Chondrocyte (in vitro differentiated cells): ENCODE measurements around the gene DIPK1B. TPM values are rescaled to one million over a fixed set of nuclear protein-coding genes. Genes with fewer than 3 reads are reported as not detected.

Experiments
- DNase-seq: peaks from one replicate; pipeline ENCODE4 v3.0.0; 2021; ENCODE audit warnings: mixed read lengths, low spot score
- H3K27ac Mint-ChIP-seq: one replicate; pipeline ENCODE4 v1.8.0; 2021; ENCODE audit warnings: mild to moderate bottlenecking, moderate library complexity, mixed read lengths; ENCODE audit not compliant: unreplicated experiment
- H3K27me3 Mint-ChIP-seq: 2 replicates; pipeline ENCODE4 v1.8.0; 2021; ENCODE audit warnings: low read depth, mixed read lengths
- H3K36me3 Mint-ChIP-seq: 2 replicates; pipeline ENCODE4 v1.8.0; 2021; ENCODE audit warnings: low read depth, mixed read lengths
- H3K4me1 Mint-ChIP-seq: 2 replicates; pipeline ENCODE4 v1.8.0; 2021; ENCODE audit warnings: low read depth, mild to moderate bottlenecking, mixed read lengths
- H3K4me3 Mint-ChIP-seq: one replicate; pipeline ENCODE4 v1.8.0; 2021; ENCODE audit warnings: mild to moderate bottlenecking, moderate library complexity, mixed read lengths; ENCODE audit not compliant: unreplicated experiment
- H3K9me3 Mint-ChIP-seq: 2 replicates; pipeline ENCODE4 v1.8.0; 2021; ENCODE audit warnings: low read depth, mixed read lengths
- total RNA-seq: library from RNA; stranded (reverse); gene quantifications from 3 replicates; pipeline ENCODE4 v1.2.1, GENCODE V29; 2021
- TF ChIP-seq, protein P1 (sequence below): fragments of 200-600 bp; sonication (generic); IDR thresholded peaks from 2 replicates; pipeline ENCODE4 v1.5.0; 2021; ENCODE audit warnings: antibody characterized with exemption, mild to moderate bottlenecking, moderate library complexity

The DIPK1B gene
- total RNA-seq, 1 donor from 2014 or later: 9.2 TPM

DNA sequence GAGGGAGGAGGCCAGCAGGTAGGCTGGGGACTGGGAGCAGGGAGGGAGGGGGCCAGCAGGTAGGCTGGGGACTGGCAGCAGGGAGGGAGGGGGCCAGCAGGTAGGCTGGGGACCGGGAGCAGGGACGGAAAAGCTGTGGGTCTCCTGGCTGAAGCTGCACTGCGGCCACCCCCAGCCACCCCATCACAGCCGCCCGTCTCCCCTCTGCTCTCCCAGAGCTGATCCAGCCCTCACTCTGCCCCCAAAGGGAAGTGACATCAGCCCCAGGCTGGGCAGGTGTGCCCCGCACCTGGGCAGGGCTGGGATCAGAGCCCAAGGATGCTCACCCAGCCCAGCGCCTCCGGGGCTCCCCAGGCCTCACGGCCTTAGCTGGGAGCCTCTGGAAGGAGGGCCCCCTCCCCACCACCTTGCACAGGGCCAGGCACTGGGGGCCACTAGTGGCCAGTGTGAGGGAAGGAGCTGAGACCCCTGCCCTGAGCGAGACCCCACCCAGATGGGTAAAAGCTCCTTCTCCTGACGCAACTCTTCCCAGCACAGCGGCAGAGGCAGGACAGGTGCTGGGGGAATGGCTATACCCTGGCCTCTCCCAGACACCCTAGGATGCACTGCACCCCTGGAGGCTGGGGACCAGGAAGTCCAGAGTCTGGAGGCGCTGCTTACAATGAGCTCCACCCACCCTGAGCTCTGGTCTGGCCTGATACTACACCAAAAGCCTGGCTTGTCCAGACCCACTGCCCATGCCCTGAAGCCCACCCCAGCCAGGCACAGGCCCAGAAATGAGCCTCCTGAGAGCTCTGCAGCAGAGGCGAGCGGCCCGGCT is 36.7 kb upstream of the DIPK1B start:
- no peak overlapping the region for H3K4me3 Mint-ChIP-seq
- DNase-seq: no peak
- H3K27ac Mint-ChIP-seq: no peak overlapping the region
- H3K27me3 Mint-ChIP-seq: no peaks in the 10 kb centered on the region
- no peaks in the 10 kb centered on the region for H3K9me3 Mint-ChIP-seq
- no peaks in the 10 kb centered on the region for H3K4me1 Mint-ChIP-seq
- TF ChIP-seq, protein P1, sequence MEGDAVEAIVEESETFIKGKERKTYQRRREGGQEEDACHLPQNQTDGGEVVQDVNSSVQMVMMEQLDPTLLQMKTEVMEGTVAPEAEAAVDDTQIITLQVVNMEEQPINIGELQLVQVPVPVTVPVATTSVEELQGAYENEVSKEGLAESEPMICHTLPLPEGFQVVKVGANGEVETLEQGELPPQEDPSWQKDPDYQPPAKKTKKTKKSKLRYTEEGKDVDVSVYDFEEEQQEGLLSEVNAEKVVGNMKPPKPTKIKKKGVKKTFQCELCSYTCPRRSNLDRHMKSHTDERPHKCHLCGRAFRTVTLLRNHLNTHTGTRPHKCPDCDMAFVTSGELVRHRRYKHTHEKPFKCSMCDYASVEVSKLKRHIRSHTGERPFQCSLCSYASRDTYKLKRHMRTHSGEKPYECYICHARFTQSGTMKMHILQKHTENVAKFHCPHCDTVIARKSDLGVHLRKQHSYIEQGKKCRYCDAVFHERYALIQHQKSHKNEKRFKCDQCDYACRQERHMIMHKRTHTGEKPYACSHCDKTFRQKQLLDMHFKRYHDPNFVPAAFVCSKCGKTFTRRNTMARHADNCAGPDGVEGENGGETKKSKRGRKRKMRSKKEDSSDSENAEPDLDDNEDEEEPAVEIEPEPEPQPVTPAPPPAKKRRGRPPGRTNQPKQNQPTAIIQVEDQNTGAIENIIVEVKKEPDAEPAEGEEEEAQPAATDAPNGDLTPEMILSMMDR: no peak
- H3K36me3 Mint-ChIP-seq: peaks cover 2% of the 10 kb centered on the region

DNA sequence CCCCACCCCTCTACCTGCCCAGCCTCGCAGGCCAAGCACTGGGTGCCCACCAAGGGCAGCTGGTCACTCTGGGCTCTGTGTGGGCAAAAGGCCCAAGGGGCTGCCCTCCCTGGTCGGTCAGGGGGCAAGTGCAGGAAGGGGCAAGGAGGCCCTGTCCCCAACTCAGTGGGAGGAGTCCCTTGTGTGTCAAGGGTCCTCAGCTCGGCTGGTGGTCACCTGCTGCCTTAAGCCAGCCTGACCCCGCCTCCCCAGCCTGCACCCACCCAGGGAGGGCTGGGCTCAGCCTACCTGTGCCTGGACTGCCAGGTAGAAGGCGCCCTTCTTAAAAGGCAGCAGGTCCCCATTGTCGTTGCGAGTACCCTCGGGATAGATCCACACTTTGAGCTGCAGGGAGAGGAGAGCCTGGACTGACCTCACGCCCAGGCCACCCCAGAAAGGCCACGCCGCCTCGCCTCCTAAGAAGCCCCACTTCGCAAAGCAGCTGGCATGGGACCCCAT is 36.0 kb upstream of the DIPK1B start:
- Mint-ChIP-seq H3K4me1 (no peaks in the 10 kb centered on the region), H3K27me3 (no peaks in the 10 kb centered on the region), H3K36me3 (peaks cover 2% of the 10 kb centered on the region), H3K4me3 (no peak overlapping the region), H3K27ac (no peak overlapping the region), H3K9me3 (no peaks in the 10 kb centered on the region)
- no peak for DNase-seq
- TF ChIP-seq, protein P1: no peak

DNA sequence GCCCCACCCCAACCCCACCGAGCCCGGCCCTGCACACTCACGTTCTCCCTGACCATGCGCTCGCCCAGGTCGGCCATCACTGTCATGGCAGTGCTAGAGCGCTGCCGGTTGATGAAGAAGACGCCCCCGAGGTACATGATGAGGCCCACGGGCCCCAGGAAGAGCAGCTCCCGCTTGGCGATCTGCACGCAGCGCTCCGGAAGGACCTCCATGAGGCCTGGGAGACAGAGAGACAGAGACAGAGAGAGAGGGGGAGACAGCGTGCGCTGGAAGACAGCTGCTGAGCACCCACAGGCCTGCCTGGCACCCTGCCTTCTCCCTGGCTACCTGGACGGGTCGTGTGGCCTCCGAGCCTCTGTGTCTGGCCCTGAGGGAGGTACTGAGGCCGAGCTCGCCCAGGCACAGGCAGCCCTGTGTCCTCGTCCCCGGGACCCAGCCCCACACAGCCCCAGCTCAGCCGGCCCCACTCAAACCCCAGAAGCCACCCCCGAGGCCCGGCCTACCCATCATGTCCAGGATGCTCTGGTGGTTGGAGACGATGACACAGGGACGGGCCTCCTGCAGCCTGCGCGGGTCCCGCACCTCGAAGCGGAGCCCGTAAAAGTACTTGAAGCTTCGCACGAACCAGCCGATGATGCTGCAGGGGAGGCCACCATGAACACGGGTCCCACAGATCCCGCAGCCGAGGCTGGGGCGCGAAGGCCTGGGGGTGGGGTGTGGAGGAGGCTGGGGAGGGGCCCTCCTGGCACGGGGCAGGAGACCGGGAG is 35.3 kb upstream of the DIPK1B start:
- Mint-ChIP-seq H3K9me3 (no peaks in the 10 kb centered on the region), H3K36me3 (peaks cover 2% of the 10 kb centered on the region), H3K4me3 (no peak overlapping the region), H3K27me3 (no peaks in the 10 kb centered on the region), H3K27ac (no peak overlapping the region), H3K4me1 (no peaks in the 10 kb centered on the region)
- DNase-seq: no peak
- TF ChIP-seq, protein P1: no peak

DNA sequence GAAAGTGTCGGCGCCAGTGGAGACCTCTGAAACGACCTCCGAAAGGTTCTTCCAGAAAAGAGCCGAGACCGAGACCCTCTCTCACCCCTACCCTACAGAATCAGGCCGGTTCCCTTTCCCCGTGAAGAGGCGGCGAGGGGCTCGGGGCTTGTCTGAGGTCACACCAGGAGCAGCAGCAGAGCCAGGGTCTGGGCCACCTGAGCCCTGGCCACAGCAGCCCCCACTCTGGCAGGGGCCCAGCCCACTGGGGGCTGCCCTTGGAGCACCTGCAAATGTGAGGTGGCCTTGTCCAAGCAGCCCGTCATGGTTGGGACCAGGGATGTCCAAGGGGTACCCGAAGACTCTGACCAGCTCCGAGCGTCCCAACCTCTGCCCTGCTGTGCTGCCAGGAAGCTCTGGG is 34.3 kb upstream of the DIPK1B start:
- TF ChIP-seq, protein P1: no peak
- no peak for DNase-seq
- H3K36me3 Mint-ChIP-seq: peaks cover 2% of the 10 kb centered on the region
- no peak overlapping the region for H3K4me3 Mint-ChIP-seq
- no peaks in the 10 kb centered on the region for H3K9me3 Mint-ChIP-seq
- H3K27me3 Mint-ChIP-seq: no peaks in the 10 kb centered on the region
- H3K4me1 Mint-ChIP-seq: no peaks in the 10 kb centered on the region
- H3K27ac Mint-ChIP-seq: no peak overlapping the region

DNA sequence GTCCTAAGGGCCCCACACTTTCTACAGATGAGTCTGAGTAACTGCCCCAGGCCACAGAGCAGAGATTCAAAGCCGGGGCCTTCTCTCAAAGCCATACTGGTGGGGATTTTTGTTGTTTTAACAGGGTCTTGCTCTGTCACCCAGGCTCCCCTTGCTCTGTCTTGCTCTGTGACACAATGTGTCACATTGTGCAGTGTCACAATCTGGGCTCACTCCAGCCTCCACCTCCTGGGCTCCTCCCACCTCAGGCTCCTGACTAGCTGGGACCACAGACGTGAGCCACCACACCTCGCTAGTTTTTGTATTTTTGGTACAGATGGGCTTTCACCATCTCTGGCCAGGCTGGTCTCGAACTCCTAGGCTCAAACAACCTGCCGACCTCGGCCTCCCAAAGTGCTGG is 33.7 kb upstream of the DIPK1B start:
- H3K4me3 Mint-ChIP-seq: no peak overlapping the region
- no peaks in the 10 kb centered on the region for H3K9me3 Mint-ChIP-seq
- DNase-seq: no peak
- TF ChIP-seq, protein P1: no peak
- no peaks in the 10 kb centered on the region for H3K27me3 Mint-ChIP-seq
- H3K36me3 Mint-ChIP-seq: peaks cover 2% of the 10 kb centered on the region
- H3K27ac Mint-ChIP-seq: no peak overlapping the region
- no peaks in the 10 kb centered on the region for H3K4me1 Mint-ChIP-seq
